NCI-H2107 treated with DMSO at 0.1 percent for 48 hours (cell line): ENCODE measurements around the gene REPIN1.

ENCODE experiments used
- DNase-seq: peaks from one replicate; lab custom pipeline; 2025; ENCODE audit not compliant: unreplicated experiment; lab: John Stamatoyannopoulos, UW

Gene REPIN1

DNA sequence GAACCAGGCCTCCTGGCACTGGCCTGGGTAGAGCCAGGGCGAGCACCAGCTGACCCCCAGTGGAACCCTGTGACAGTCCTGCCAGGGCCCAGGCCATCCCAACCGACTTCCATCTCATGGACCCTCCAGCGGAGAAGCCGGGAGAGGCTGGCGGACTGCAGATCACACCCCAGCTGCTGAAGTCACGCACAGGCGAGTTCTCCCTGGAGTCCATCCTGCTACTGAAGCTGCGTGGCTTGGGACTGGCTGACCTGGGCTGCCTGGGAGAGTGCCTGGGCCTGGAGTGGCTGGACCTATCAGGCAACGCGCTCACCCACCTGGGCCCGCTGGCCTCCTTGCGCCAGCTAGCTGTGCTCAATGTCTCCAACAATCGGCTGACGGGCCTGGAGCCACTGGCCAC, 31.9 kb upstream of the REPIN1 start:
- DNase-seq = no peak

DNA sequence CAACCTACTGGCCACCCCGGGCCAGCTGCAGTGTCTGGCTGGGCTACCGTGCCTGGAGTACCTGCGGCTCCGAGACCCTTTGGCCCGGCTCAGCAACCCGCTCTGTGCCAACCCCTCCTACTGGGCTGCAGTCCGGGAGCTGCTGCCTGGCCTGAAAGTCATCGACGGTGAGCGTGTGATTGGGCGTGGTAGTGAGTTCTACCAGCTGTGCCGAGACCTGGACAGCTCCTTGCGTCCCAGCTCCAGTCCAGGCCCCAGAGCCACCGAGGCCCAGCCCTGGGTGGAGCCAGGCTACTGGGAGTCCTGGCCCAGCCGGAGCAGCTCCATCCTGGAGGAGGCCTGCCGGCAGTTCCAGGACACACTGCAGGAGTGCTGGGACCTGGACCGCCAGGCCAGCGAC, 31.4 kb upstream of the REPIN1 start:
- no peak for DNase-seq

DNA sequence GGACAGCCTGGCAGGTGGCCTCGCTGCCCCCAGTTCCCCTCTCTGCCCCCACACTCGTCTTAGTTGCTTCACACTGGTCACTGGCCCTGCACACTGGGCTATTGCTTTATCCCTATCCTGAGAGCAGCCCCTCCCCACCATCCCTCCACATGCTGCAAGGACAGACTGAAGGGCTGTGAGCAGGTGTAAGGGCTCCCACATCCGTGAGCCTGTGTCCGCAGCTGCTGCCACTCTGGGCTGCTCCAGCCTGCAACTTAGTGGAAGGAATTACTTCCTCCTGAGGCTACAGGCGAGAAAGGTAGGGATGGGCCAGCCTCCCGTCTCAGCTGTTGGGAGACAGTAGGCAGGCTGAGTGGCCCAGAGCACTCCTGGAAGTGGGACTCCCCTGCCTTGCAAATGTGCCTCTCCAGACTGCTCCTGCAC, 31.0 kb upstream of the REPIN1 start:
- DNase-seq = no peak

DNA sequence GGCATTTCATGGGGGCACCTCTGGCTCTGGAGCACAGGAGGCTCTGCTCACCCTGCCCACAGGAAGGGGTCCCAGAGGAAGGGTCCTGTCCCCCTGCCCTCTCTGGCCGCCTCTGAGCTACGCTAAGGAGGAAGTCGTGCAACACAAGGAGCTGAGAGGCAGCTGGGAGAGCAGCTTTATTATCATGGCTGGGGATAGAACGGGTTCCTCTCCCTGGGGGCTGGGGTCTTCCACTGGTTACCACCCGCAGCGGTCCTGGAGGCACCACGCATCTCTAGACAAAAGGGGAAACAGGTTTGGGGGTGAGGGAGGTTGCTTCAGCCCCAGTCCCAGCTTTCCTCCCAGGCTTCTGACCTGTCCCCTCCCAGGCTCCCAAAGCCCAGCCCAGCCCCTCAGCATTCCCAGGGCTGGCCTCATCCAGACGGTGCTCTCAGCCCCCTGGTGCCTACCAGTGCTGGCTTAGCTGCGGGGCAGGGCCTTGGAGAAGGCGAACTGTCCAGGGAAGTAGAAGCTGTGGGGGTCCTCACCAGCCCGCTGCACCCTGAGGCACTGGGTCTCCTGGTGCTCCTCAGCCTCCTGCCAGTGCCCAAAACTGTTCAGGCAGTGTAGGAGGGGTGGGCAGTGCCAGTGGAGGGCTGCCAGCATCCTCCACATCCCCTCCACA, 30.3 kb upstream of the REPIN1 start:
- no peak for DNase-seq

DNA sequence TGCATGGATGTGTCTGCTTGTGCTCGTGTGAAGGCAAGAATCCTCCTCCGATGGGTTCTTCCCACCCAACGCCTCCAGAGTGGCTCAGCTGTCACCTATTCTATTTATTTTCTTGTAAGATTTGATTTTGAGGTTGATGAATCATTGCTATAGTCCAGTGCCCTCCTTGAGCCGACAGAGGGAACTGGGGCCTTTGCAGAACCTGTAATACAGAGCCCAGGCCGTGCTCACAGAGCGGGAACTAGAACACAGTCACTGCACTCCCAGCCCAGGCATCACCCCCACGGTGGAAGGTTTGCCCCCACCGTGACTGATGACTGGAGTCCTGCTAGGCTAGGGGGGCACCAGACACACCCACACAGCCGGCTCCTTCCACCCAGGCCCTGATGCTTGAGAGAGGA, 29.2 kb upstream of the REPIN1 start:
- DNase-seq = no peak

DNA sequence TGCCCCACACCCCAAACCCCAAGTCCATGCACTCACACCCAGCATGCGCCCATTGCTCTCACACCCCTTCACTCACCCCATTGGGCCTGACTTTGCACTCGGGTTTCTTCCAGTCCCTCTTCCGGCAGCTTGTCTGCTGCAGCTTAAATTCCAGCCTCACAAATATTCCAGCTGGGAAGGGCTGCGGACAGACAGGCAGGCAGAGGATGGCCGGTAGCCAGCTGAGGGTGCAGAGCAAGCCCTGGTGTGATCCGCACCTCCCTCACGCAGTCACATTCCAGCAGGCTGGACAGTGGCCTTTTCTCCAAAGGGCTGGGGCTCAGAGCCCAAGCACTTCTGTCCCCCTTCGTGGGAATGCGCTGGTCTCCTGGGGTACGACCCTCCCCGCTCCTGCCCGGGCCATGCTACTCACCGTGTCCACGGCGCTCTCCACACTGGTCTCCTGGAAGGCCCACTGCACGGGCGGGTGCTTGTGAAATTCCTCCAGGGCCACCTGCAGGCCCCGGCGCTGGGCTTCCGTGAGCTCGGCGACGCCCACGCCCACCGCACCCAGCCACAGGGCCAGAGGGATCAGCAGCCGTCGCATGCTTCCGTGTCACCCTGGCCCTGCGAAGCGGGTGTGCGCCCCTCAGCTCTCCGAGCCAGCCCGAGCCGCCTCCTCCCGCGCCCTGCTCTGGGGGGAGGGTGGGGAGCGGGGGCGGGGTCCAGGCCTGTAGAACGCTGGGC, 28.4 kb upstream of the REPIN1 start:
- no peak for DNase-seq

DNA sequence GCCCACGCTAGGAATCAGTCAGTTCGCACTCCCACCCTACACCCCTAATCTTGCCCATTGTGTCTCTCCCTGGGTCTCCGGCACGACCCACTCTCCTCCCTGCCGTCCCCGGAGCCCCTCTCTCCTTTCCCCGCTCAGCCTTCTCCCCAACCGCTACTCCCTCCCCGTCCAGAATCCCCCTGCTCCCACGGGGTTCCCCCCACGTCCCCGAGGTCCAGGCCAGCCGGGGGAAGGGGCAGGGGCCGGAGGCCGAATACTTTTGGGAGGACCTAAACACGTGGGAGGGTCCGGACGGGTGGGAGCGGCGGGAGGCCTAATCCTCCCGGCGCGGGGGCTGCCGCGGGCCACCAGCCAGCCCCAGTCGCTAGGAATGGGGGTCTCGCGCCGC, 27.8 kb upstream of the REPIN1 start:
- DNase-seq = no peak

DNA sequence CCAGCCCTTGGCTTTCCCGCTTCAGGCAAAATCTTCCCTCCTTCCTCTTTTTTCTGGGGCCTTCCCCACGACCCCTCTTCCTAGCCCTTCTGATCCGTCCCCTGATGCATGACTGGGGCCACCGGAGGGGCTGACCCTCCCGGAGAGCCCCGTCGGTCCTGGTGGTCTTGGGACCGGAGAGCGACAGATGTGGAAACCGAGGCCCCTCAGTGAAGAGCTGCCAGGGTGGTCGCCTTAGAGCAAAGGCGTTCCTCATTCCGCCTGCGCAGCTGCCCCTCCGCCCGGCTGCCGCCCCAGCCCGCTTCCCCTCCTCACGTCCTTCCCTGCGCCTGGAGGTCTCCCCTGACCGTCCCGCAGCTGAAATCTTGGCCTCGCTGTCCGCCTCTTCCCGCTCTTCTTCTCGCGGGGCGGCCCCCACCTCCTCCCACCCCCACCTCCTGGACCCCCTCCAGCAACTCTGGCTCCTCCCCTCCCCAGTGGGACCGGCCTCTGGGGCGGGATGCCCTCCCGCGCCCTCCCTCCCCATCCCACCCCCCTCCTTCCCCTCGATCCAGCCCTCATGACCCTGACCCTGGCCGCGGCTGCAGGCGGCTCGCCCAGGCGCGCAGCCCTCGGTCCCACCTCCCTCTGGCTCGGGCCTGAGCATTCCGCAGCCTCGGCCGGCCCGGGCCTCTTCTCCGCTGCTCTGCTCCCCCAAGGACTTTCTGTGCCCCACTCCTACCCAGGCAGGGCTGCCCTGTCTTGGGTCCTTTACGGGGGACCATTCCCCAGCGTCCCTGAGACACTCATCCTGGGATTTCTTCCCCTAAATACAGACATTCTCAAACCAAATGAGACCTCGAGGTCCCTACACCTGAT, 27.1 kb upstream of the REPIN1 start, which contains the start of gene RARRES2:
Gene RARRES2 (minus strand): TSS at position 367 of the 858 bp plus-strand sequence. CDS start 1,020 bp downstream, outside the sequence.
- no peak for DNase-seq

DNA sequence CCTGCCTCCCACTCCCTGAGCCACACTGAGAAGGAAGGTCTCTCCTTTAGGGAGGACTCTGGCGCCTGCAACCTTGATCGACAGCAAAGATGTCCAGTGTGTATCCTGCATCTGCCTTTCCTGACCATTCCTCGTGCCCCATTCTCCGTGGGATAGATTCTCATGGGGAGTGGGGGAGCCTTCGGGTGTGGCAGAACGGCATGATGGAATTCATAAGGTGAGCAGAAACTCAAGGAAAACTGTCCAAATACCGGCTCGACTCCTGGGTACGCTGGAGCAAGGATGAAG, 26.6 kb upstream of the REPIN1 start:
- DNase-seq = no peak

DNA sequence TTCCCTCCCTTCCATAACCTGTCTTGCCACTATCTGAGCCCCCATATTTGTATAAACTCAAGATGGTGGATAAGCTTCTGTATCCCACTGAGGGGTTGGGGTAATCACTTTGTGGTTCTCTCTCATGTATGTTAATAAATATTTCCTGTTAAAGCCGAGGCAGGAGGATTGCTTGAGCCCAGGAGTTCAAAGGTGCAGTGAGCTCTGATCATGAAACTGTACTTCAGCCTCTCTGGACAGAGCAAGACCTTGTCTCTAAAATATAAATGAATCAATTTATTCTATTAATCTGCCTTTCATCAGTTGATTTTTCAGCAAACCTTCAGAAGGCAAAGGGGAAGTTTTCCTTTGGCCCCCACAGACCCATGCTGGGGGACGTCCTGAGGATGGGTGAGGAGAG, 25.4 kb upstream of the REPIN1 start:
- no peak for DNase-seq

DNA sequence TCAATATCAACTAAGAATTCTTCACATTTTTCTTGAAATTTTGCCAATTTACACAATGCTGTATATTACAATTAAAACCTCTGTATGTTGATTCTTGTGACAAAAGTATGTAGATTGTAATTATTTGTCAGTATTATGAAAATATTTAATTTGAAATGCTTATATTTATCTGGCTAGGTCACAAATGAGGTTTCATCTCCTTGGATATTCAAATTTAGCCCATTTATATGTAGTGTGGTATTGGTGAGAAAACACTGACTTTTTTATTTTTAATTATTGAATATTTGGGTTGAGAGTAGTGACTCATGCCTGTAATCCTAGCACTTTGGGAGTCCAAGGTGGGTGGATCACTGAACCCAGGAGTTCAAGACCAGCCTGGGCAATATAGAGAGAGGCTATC, 24.3 kb upstream of the REPIN1 start:
- no peak for DNase-seq

DNA sequence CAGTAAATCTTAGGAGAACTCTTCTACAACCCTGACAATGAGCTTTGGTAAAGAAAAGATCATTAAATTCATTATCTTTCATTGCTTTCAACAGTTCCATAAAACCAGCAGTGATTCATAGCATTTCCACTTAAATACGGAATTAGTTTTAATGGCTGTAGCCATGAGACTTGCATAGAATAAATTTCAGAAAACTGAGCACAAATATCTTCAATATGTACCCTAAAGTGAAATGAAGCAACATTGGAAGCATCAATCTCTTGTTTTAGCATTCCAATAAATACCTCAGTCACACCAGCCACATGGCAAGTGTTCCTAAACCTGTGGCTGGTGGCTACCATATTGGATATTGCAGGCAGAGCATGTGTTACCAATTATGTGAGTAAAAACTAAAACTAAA, 23.6 kb upstream of the REPIN1 start:
- DNase-seq = no peak

DNA sequence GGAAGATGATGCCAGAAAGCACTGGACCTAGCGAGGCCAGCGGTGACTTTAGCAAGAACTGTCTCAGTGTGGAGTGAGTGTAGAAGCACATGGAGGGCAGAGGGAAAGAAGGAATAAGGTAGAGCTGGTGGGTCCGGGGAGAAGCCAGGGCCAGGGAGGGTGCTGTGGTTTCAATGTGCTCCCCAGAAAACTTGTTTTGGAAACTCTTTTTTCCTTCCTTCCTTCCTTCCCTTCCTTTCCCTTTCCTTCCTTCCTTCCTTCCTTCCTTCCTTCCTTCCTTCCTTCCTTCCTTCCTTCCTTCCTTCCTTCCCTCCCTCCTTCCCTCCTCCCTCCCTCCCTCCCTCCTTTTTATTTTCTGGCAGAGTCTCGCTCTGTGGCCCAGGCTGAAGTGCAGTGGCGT, 21.7 kb upstream of the REPIN1 start:
- DNase-seq = no peak

DNA sequence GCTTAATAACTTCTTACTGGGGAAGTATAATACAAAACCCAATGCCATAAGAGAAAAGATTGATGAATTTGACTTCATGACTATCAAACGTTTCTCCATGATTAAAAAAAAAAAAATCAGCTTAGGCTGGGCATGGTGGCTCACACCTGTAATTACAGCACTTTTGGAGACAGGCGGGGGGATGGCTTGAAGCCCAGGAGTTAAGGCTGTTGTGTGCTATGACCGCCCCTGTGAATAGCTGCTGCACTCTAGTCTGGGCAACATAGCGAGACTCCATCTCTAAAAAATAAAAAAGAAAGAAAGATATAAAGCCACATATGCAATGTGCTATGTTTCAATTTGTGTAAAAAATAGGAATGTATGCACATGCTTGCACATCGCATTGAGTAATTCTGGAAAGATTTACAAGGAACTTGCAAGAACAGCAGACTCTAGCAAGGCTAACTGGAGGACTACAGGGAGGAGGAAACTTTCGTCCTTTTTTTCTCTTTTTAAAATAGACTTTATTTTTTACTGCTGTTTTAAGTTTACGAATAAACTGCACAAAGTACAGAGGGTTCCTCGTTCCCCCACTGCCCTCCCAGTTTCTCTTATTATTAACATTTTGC, 16.9 kb upstream of the REPIN1 start:
- no peak for DNase-seq

DNA sequence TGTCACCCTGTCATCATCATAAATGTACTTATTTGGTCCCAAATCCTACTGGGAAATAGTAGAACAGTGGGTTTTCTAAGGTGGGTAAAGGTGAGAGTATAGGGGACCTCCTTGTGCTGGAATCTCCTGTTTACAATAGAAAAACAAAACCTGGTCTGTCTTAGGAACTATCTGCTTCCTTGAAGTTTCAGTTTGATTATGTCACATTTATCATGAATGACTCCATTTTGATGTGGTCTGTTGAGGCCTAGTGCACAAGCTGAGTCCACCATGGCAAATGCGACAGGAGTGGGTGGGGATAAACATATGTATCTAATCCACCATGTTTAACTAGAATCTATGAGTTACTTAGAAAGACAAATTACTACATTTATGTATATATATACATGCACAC, 13.0 kb upstream of the REPIN1 start:
- DNase-seq = no peak

DNA sequence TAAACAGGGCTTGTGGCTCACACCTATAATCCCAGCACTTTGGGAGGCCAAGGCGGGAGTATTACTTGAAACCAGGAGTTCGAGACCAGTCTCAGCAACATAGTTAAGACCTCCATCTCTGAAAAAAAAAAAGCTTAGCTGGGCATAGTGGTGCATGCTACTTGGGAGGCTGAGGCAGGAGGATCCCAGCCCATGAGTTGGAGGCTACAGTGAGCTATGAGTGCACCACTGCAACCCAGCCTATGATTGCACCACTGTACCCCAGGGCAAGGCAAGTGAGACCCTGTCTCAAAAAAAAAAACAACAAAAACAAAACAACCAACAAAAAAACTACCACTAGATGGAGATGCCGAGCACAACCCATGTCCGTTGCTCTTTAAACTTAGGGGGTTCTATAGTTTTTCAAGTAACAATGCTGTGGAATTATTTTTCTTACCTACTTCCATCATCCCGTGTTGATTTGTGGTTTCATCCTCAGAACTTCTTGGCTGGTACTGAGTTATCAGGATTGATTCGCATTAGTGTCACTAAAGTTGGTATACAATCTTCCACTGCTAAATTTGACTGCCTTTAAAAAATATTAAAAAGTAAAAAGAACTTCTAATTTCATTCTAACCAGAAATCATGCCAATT, 12.2 kb upstream of the REPIN1 start:
- DNase-seq = peak; percentile 58

DNA sequence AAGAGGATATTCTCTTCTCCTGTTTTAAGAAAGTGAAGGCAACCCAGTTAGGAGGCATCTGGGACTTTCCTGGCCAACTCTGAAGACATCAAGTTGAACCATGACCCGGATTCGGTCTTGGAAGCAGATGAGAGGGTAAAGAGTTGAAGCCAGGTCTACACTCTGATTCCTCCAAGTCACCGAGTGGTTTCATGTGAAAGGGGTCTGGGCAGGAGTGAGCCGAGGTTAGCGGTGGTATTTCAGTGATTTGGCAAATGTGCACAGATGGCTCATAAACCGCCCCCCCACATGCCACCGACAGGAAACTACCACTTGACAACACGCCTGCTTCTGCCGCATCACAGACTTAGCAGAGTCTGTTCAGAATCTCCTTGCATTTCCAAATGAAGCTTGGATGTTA, 11.4 kb upstream of the REPIN1 start:
- no peak for DNase-seq

DNA sequence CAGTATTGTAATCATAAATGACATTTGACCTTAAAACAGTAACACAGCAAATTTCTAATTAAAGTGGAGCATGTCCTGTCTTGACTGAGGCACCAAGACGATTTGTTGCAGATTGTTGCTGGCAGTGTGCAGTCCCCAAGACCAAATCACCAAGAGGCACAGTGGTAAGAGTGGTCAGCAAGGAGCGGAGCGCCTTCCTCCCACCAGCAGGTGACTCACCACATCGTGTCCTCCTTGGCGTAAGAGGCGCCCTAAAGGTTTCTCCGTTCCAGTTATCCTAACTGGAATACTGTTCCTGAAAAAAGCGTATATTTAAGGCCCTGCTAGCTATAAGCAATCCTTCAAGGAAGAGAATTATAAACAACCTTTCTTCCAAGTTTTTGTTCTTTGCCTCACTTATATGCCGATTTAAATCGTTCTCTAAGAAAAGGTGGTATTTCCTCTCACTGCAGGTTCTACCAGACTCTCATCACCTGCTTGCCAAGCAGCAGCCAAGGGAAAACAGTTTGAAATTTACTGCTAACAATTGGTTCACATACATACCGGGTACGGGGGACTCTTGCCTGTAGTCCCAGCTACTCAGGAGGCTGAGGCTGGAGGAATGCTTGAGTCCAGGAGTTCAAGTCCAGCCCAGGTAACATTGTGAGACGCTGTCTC, 10.7 kb upstream of the REPIN1 start:
- DNase-seq = no peak

DNA sequence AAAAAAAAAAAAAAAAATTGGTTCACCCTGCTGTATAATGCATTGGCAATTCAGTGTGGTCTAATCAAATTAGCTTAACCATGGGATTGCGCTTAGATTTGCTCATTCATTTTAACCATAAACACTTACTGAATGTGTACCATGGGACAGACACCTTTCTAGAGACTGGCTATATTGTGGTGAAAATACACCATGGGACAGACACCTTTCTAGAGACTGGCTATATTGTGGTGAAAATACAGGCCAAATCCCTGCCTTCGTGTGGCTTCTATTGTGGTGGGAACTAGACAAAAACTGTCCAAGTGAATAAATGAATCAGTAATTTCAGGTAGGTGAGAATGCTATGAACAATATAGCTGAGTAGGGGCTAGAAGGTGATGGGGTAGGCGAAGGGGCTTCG, 10.2 kb upstream of the REPIN1 start:
- DNase-seq = no peak

DNA sequence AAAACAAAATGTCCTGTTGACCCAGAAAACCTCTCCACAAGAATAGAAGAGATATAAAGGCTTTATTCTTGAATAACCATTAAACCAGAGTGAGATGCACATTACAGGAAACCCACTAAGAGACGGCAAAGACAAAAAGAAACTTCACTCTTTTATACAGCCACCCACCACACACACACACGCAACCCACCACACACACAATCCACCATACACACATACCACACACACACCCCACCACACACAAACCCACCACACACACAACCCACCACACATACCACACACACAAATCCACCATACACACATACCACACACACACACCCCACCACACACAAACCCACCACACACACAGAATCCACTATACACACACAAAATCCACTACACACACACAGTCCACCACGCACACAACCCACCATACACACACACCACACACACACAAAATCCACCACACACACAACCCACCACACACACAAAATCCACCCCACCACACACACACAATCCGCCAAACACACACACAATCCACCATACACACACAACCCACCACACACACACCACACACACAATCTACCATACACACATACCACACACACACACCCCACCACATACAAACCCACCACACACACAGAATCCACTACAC, 9.5 kb upstream of the REPIN1 start:
- DNase-seq = no peak
